Tibial nerve (tissue), 4 donors: ENCODE measurements around the gene SPATC1L.

ENCODE experiments used
- EP300 ChIP-seq, 2 donors: sonication (generic); formaldehyde crosslinking; IDR thresholded peaks; one replicate each; pipeline ENCODE4 v1.6.1; 2017; ENCODE audit warnings: antibody characterized with exemption in 2 of 2, mild to moderate bottlenecking in 1 of 2
- POLR2A ChIP-seq, 2 donors: fragments of 450-650 bp; IDR thresholded peaks; one replicate each; pipeline ENCODE4 v1.6.1; 2017; ENCODE audit warnings: antibody characterized with exemption in 2 of 2, mild to moderate bottlenecking in 2 of 2, moderate library complexity in 2 of 2
- TF ChIP-seq, protein P1 (sequence below), 5 experiments: fragments of 200-600 bp in 3 of 5; fragments of 450-650 bp in 2 of 5; sonication (generic) in 3 of 5; IDR thresholded peaks; one replicate each; pipeline ENCODE4 v1.5.1; 2016 to 2019; ENCODE audit warnings: antibody characterized with exemption in 5 of 5, mild to moderate bottlenecking in 3 of 5, moderate library complexity in 2 of 5

DNA sequence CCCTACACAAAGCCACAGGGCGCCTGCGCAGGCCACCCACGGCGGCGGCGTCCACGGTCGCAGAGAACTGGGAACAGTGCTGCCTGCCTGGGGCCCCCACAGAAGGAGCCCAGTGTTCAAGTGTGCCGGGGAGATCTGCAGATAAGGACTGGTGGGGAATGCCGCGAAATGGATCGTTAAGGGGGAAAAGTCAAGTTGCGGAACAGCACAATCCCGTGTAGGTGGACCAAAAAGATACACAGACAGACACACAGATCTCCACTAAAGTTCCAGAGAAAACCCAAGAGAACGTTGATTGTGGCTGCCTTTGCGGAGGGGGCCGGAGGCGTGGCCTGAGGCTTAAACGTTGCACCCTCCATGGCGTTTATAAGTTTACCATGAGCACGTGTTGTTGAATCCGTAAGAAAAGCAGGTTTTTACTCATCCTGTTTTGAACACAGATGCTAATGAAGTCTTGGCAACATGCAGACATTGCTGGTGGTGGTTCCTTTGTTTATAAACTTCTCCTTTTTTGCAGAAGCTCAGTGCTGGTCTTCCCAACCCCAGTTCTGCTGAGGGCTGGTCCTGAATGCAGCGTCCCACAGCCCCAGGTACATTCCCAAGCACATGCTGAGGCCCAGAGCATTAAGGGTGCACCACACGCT is 4.1 kb downstream of the SPATC1L start:
- TF ChIP-seq, protein P1, sequence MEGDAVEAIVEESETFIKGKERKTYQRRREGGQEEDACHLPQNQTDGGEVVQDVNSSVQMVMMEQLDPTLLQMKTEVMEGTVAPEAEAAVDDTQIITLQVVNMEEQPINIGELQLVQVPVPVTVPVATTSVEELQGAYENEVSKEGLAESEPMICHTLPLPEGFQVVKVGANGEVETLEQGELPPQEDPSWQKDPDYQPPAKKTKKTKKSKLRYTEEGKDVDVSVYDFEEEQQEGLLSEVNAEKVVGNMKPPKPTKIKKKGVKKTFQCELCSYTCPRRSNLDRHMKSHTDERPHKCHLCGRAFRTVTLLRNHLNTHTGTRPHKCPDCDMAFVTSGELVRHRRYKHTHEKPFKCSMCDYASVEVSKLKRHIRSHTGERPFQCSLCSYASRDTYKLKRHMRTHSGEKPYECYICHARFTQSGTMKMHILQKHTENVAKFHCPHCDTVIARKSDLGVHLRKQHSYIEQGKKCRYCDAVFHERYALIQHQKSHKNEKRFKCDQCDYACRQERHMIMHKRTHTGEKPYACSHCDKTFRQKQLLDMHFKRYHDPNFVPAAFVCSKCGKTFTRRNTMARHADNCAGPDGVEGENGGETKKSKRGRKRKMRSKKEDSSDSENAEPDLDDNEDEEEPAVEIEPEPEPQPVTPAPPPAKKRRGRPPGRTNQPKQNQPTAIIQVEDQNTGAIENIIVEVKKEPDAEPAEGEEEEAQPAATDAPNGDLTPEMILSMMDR (IDR thresholded peaks at IDR 0.05): no peak
- TF ChIP-seq EP300 (IDR thresholded peaks at IDR 0.05) (no peak), POLR2A (IDR thresholded peaks at IDR 0.05) (no peak)
